Rectal smooth muscle tissue (tissue), 1 donor: Measurements from ENCODE around the gene SCYGR5.
"Not testable (repeated sequence)": the region's sequence is repeated elsewhere in the genome, so short reads cannot be mapped to it uniquely, and the experiment has no call there.

Experiments used
- H3K27ac ChIP-seq: one replicate; pipeline ENCODE4 v1.7.0; 2013; ENCODE audit warnings: low read depth, low read length, inconsistent platforms
- H3K27me3 ChIP-seq: one replicate; pipeline ENCODE4 v1.7.0; 2013; ENCODE audit warnings: low read length; ENCODE audit not compliant: control insufficient read depth, insufficient read depth
- H3K36me3 ChIP-seq: one replicate; pipeline ENCODE4 v1.7.0; 2013; ENCODE audit warnings: low read length; ENCODE audit not compliant: control insufficient read depth, insufficient read depth
- H3K4me1 ChIP-seq: one replicate; pipeline ENCODE4 v1.7.0; 2013; ENCODE audit warnings: low read length; ENCODE audit not compliant: control insufficient read depth, insufficient read depth
- H3K4me3 ChIP-seq: one replicate; pipeline ENCODE4 v1.7.0; 2013; ENCODE audit warnings: low read length
- H3K9ac ChIP-seq: one replicate; pipeline ENCODE4 v1.7.0; 2013; ENCODE audit warnings: low read length

Gene SCYGR5, protein sequence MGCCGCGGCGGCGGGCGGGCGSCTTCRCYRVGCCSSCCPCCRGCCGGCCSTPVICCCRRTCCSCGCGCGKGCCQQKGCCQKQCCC

DNA sequence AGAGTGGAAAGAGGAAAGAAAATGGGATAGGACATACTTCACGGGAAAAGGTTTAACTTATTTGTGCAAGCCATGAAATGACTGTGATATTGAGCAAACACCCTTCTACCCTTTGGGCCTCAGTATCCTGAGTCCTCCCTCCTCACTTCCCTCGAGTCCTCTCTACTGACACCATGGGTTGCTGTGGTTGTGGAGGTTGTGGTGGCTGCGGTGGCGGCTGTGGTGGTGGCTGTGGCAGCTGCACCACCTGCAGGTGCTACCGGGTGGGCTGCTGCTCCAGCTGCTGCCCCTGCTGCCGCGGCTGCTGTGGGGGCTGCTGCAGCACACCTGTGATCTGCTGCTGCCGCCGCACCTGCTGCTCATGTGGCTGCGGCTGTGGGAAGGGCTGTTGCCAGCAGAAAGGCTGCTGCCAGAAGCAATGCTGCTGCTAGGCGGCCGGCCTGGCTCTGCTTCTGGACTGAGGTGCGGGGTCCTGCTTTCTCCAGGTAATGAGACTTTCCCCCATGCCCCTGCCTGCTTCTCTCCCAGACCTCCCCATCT is at the start of gene SCYGR5:
Gene SCYGR5 (plus strand): TSS at position 174 of the 540 bp plus-strand sequence. CDS start 0 bp downstream, at position 174.
- not testable (repeated sequence) for H3K4me3 ChIP-seq, H3K27ac ChIP-seq, H3K36me3 ChIP-seq, H3K4me1 ChIP-seq, H3K27me3 ChIP-seq, H3K9ac ChIP-seq

DNA sequence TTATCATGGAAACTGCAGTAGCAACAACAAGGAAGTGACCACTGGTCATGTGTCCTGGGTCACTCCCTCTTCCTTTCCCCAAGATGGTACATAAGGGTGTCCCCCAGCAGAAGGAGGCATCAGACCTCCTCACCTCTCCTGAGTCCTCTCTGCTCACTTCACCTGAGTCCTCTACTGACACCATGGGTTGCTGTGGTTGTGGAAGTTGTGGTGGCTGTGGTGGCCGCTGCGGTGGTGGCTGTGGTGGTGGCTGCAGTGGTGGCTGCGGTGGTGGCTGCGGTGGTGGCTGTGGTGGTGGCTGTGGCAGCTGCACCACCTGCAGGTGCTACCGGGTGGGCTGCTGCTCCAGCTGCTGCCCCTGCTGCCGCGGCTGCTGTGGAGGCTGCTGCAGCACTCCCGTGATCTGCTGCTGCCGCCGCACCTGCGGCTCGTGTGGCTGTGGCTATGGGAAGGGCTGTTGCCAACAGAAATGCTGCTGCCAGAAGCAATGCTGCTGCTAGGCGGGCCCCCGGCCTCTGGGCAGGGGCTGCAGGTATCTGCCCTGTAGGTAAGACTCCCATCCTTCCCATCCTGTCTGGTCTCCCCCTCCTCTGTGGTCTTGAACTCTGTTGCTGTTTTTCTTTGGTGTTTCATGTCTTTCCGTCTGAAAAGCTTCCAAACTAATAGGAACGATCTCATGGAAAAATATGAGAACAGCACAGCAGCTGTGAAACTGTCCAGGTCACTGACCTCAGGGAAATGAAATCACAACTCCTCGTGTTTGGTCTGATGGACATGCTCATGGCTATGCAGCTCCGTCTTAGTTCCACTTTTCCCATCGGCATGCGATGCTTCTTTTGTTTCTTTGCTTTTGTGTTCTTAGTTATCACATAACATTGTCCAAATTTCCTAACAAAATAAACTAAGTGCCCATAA is 49.0 kb upstream of the SCYGR5 start, which contains the start of gene SCYGR4:
Gene SCYGR4 (plus strand): TSS at position 183 of the 915 bp plus-strand sequence. CDS start 0 bp downstream, at position 183.
- H3K27ac ChIP-seq, result no peak within 1 kb of the TSS
- no peaks in the 10 kb centered on the region for H3K27me3 ChIP-seq
- H3K4me1 ChIP-seq, result no peaks in the 10 kb centered on the region
- no peaks in the 10 kb centered on the region for H3K36me3 ChIP-seq
- H3K4me3 ChIP-seq, result no peak within 1 kb of the TSS
- H3K9ac ChIP-seq, result no peak within 1 kb of the TSS

DNA sequence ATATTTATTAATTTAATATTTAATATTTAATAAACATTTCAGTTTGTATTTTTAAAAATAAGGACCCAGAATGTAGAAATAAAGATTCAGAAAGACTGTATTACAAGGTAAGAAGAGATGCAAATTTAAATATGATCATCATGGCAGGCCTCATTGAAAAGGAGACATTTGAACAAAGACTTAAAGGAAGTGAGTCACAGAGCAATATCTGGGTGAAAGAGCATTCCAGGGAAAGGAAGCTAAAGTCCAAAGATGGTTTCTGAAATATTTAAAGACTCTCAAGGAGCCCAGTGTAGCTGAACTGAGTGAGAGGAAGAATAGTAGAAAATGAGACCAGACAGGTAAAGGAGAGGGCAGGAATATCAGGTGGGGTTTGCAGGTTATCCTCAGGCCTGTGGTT is 43.4 kb upstream of the SCYGR5 start:
- H3K4me1 ChIP-seq, result no peaks in the 10 kb centered on the region
- H3K27ac ChIP-seq, result no peak overlapping the region
- no peak overlapping the region for H3K4me3 ChIP-seq
- no peak overlapping the region for H3K9ac ChIP-seq
- no peaks in the 10 kb centered on the region for H3K36me3 ChIP-seq
- H3K27me3 ChIP-seq, result no peaks in the 10 kb centered on the region

DNA sequence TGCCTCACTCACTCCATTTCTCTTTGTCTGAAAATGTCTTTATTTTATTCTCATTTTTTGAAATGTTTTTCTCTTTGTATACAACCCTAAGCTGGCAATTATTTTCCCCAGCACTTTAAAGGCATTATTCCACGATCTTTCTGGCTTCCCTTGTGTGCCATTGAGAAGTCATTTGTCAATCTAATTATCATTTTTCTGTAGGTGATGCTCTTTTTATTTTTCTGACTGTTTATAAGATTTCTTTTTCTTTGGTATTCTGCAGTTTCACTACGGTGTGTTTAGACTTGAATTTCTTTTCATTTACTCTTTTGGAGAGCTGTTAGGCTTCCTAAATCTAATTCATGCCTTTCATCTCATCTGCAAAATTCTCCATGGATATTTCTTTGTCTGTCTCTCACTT is 41.2 kb upstream of the SCYGR5 start:
- no peak overlapping the region for H3K4me3 ChIP-seq
- H3K27ac ChIP-seq, result no peak overlapping the region
- H3K4me1 ChIP-seq, result no peaks in the 10 kb centered on the region
- no peak overlapping the region for H3K9ac ChIP-seq
- no peaks in the 10 kb centered on the region for H3K36me3 ChIP-seq
- no peaks in the 10 kb centered on the region for H3K27me3 ChIP-seq

DNA sequence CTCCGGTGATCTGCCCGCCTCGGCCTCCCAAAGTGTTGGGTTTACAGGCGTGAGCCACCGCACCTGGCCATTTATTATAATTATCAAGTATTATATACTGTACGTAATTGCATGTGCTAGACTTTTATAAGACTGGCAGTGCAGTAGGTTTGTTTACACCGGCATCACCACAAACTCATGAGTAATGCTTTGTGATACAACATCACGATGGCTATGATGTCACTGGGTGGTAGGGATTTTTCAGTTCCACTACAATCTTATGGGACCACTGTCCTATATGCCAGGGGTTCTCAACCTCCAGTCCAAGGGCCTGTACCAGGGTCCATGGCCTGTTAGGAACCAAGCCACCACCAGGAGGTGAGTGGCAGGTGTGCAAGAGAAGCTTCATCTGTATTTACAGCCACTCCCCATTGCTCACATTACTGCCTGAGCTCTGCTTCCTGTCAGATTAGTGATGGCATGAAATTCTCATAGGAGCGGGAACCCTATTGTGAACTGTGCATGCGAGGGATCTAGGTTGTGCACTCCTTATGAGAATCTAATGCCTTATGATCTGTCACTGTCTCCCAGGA is 39.9 kb upstream of the SCYGR5 start:
- Histone ChIP-seq H3K27me3 (no peaks in the 10 kb centered on the region), H3K4me1 (no peaks in the 10 kb centered on the region), H3K4me3 (no peak overlapping the region), H3K36me3 (no peaks in the 10 kb centered on the region), H3K27ac (no peak overlapping the region), H3K9ac (no peak overlapping the region)

DNA sequence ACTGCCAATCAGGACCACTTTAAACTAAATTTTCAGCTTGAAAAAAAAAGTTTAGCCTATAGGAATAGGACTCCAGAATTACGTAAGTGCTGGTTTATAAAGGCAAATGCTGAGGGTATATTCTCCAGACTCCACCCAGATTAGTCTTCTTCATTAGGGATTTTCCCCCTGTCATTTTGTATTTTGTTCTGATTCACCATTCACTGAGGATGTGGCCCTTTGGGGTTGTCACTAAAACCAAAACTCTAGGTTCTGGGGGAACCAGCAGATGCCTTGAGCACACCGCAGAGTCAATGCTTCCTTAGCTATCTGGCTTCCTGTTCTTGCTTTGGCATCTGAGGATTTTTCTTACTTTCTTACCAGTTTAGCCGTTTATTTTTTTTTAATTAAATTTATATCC is 38.8 kb upstream of the SCYGR5 start:
- Histone ChIP-seq H3K4me1 (no peaks in the 10 kb centered on the region), H3K9ac (no peak overlapping the region), H3K4me3 (no peak overlapping the region), H3K27ac (no peak overlapping the region), H3K36me3 (no peaks in the 10 kb centered on the region), H3K27me3 (no peaks in the 10 kb centered on the region)

DNA sequence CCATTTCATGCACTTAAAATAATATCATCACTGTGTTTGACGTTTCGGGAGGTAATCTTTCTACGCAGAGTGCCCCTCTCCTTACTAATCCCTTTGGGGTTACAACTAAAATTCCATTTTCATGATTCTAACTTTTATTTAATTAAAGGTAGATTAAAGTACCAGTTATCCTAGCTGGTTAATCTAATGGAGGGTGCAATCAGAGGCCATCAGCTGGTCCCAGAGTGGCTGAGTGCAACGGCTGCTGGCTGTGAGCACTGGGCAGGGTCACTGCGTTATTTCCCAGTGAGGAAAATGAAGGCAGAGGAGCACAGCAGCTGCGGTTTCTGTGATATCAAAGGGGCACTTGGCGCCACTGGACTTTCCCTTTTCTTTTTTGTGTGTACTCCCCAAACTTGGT is 37.2 kb upstream of the SCYGR5 start:
- H3K4me3 ChIP-seq, result no peak overlapping the region
- H3K36me3 ChIP-seq, result no peaks in the 10 kb centered on the region
- H3K9ac ChIP-seq, result no peak overlapping the region
- no peaks in the 10 kb centered on the region for H3K27me3 ChIP-seq
- no peaks in the 10 kb centered on the region for H3K4me1 ChIP-seq
- no peak overlapping the region for H3K27ac ChIP-seq

DNA sequence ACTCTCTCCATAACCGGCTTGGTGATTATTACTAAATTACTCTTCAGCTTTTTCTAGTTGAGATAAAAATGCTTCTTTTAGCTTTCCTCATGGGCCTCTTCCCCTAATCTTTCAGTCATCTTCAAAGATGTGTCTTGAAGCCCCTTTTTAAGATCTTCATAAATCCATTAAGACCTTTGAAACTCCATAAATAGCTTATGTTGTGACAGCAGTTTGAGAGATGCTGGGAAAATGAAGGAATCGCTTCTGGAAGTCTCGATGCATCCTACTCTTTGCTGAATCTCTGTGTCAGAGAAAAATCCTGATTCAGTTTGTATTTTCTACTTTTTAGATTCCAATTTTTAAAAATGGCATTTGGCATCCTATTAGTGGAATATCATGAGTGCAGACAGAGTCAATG is 36.3 kb upstream of the SCYGR5 start:
- Histone ChIP-seq H3K4me1 (no peaks in the 10 kb centered on the region), H3K27me3 (no peaks in the 10 kb centered on the region), H3K27ac (no peak overlapping the region), H3K36me3 (no peaks in the 10 kb centered on the region), H3K4me3 (no peak overlapping the region), H3K9ac (no peak overlapping the region)

DNA sequence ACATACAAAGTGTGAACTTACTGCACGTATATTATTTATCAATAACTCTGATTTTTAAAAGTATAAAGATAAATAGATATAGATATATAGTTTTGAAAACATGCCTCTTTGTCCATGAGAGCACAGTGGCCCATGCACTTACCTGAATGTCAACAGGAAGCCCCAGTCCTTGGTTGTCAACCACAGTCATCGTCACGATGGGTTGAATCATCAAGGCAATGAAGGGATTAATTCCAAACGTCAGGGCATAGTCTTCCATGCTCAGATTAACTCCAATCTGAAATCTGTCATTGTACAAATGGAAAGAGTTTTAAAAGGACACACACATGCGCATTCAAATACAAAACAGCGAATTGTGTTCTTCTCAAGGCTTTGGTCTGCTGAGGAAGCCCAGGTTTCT is 33.8 kb upstream of the SCYGR5 start:
- H3K27me3 ChIP-seq, result no peaks in the 10 kb centered on the region
- H3K36me3 ChIP-seq, result no peaks in the 10 kb centered on the region
- no peak overlapping the region for H3K27ac ChIP-seq
- no peak overlapping the region for H3K4me3 ChIP-seq
- H3K9ac ChIP-seq, result no peak overlapping the region
- H3K4me1 ChIP-seq, result no peaks in the 10 kb centered on the region

DNA sequence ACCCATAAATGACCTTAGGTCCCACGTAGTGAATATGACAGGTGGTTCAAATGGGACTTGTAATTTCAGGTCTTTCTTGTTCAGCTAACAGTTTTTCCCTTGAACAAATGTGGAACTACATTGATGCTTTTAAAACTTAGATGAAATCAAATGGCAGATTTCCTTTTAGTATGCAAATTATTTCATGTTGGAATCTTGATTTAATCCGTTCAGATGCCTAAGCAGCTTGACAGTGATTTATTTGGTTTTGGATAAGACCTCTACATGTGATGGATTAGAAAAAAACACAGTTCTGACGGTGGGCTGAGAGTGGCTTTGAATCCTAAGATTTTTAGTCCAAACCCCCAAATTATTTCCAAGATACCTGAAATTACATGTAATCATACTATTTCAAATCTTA is 32.4 kb upstream of the SCYGR5 start:
- Histone ChIP-seq H3K4me1 (no peaks in the 10 kb centered on the region), H3K9ac (no peak overlapping the region), H3K4me3 (no peak overlapping the region), H3K36me3 (no peaks in the 10 kb centered on the region), H3K27ac (no peak overlapping the region), H3K27me3 (no peaks in the 10 kb centered on the region)

DNA sequence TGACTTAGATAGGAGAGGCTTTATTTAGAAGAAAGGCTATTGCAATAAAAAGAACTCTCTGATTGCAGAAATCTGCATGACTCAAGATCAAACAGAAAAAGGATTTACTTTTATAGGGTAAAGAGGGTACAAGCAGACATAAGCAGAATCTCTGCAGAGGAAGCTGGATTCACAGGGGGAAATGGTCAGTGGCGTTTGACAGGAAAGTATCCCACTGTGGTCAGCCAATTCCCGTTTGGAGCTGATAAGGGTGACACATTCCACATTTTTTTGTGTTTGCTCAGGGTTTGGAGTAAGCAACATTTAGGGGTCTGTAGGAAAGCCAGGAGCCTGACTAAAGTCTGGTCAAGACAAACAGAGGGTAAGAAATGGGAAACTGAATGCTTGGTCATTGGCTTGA is 23.9 kb upstream of the SCYGR5 start:
- H3K27ac ChIP-seq, result no peak overlapping the region
- H3K4me3 ChIP-seq, result no peak overlapping the region
- no peaks in the 10 kb centered on the region for H3K27me3 ChIP-seq
- no peaks in the 10 kb centered on the region for H3K4me1 ChIP-seq
- H3K36me3 ChIP-seq, result no peaks in the 10 kb centered on the region
- H3K9ac ChIP-seq, result no peak overlapping the region

DNA sequence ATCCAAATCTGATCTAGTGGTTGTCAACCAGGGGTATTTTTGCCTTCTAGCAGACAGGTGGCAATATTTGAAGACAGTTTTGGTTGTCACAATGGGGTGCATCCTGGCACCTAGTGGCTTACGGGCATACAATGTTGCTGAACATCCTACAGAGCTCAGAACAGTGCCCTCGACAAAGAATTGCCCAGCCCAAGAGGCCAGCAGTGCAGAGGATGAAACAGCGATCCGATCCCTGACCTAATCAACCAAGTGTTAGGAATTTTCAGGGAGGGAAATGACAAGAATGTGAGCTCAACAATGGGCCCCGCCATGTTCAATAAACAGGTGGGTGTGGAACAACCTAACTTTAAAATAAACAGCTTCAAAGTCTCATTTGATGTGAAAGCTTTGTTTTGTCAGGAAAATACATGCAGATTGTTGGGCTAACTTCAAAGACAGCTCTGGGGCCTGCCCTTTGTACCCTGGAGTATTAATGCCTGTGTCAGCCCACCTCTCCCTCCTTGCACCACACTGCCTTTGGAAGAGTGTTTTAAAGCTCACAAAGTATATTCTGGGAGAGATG is 22.5 kb upstream of the SCYGR5 start:
- H3K4me3 ChIP-seq, result no peak overlapping the region
- H3K36me3 ChIP-seq, result no peaks in the 10 kb centered on the region
- no peaks in the 10 kb centered on the region for H3K4me1 ChIP-seq
- H3K9ac ChIP-seq, result no peak overlapping the region
- H3K27me3 ChIP-seq, result no peaks in the 10 kb centered on the region
- H3K27ac ChIP-seq, result no peak overlapping the region
